Measurements from ENCODE around the gene ENTHD1.

ENTHD1 gene

DNA sequence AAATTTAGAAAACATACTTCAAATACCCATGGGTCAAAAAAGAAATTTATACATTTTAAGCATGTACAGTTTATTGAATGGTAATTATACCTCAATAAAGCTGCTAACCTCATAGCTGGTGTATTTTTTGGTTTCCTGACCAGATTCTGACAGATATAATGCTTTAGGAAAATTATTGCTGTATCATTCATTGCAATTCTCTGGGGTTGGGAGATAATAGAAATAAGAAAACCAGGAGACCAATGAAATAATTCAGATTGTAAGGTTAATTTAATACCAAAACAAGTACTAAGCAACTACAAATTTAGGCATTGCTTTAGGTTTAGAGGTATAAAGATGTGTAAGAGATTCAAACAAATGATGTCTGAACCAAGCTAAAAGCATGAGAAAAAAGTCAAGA is 120.1 kb downstream of the ENTHD1 start:
- H3K36me3 ChIP-seq (ENCODE audit: control insufficient read depth in 1 of 2, insufficient read depth in 2 of 2, low read length in 2 of 2) = no peaks in the 10 kb centered on the region
- no peaks in the 10 kb centered on the region for H3K27me3 ChIP-seq (ENCODE audit: low read depth, low read length)
- H3K4me3 ChIP-seq (ENCODE audit: low read depth in 1 of 2, low read length in 2 of 2) = no peak overlapping the region
- no peaks in the 10 kb centered on the region for H3K4me1 ChIP-seq (ENCODE audit: control insufficient read depth in 1 of 2, insufficient read depth in 2 of 2, low read length in 2 of 2)
- H3K27ac ChIP-seq (ENCODE audit: low read length) = no peak overlapping the region
- H3K9me3 ChIP-seq (ENCODE audit: control insufficient read depth in 1 of 2, low read length in 2 of 2) = peaks cover 0 to 2% of the 10 kb centered on the region in 2 donors

DNA sequence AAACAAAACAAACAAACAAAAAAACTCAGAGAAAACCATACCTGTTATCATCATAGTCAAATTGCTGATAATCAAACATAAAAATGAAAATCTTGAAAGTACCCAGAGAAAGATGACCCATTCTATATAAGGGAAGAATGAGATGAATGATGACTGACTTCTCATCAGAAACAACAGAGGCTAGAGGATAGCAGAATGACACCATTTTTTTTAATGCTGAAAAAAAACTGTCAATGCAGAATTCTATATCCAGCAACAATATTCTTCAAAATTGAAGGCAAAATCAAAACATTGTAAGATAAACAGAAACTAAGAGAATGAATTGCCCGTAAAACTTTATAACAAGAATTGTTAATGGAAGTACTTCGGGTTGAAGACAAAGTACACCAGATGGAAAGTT is 122.1 kb downstream of the ENTHD1 start:
- Histone ChIP-seq H3K36me3 (ENCODE audit: control insufficient read depth in 1 of 2, insufficient read depth in 2 of 2, low read length in 2 of 2) (no peaks in the 10 kb centered on the region), H3K27ac (ENCODE audit: low read length) (no peak overlapping the region)

DNA sequence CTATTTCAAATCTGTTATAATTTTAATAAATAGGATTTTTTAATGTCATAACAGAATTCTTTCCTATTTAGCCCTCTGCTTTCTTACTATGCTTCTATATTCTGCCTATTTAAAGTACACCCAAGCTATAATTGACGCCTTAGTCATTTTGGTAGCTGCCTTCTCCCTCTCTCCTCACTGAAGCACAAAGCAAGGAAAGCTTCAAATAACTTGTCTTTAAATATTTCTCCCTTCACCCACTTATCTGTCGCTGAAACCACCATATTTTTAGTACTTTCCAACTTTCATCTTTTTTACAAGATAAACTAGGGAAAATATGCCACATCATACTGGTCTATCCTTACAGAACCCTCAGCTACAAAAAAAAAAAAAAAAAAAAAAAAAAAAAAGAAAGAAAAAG is 127.9 kb downstream of the ENTHD1 start:
- Histone ChIP-seq H3K36me3 (ENCODE audit: control insufficient read depth in 1 of 2, insufficient read depth in 2 of 2, low read length in 2 of 2) (no peaks in the 10 kb centered on the region), H3K9me3 (ENCODE audit: control insufficient read depth in 1 of 2, low read length in 2 of 2) (no peaks in the 10 kb centered on the region)

More for the DNA sequence above, 122.1 kb downstream of the ENTHD1 start:
- Histone ChIP-seq H3K9me3 (ENCODE audit: control insufficient read depth in 1 of 2, low read length in 2 of 2) (peaks cover 0 to 2% of the 10 kb centered on the region in 2 donors), H3K27me3 (ENCODE audit: low read depth, low read length) (no peaks in the 10 kb centered on the region), H3K4me1 (ENCODE audit: control insufficient read depth in 1 of 2, insufficient read depth in 2 of 2, low read length in 2 of 2) (no peaks in the 10 kb centered on the region), H3K4me3 (ENCODE audit: low read depth in 1 of 2, low read length in 2 of 2) (no peak overlapping the region)

DNA sequence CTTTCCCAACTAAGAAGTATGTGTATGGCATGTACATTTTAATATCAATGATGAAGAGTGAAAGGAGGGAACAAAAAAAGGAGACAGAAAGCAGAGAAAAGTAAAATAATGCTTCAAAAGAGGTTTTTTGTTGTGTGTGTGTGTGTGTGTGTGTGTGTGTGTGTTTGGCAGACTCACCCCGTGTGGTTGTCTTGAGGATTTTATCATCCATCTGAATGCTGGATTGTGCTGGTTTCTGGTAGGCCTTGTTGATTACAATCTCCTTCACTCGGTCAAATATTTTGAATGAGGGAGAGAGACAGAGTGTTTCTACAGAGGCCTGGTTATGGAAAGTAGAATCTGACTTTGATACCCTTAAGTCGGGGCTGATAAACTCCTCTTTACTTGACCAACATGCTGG is 128.5 kb downstream of the ENTHD1 start:
- H3K4me3 ChIP-seq (ENCODE audit: low read depth in 1 of 2, low read length in 2 of 2) = no peak overlapping the region
- H3K36me3 ChIP-seq (ENCODE audit: control insufficient read depth in 1 of 2, insufficient read depth in 2 of 2, low read length in 2 of 2) = no peaks in the 10 kb centered on the region
- no peak overlapping the region for H3K27ac ChIP-seq (ENCODE audit: low read length)
- no peaks in the 10 kb centered on the region for H3K4me1 ChIP-seq (ENCODE audit: control insufficient read depth in 1 of 2, insufficient read depth in 2 of 2, low read length in 2 of 2)
- H3K9me3 ChIP-seq (ENCODE audit: control insufficient read depth in 1 of 2, low read length in 2 of 2) = no peaks in the 10 kb centered on the region
- H3K27me3 ChIP-seq (ENCODE audit: low read depth, low read length) = no peaks in the 10 kb centered on the region

More for the DNA sequence above, 127.9 kb downstream of the ENTHD1 start:
- no peak overlapping the region for H3K27ac ChIP-seq (ENCODE audit: low read length)
- no peaks in the 10 kb centered on the region for H3K4me1 ChIP-seq (ENCODE audit: control insufficient read depth in 1 of 2, insufficient read depth in 2 of 2, low read length in 2 of 2)
- no peak overlapping the region for H3K4me3 ChIP-seq (ENCODE audit: low read depth in 1 of 2, low read length in 2 of 2)
- no peaks in the 10 kb centered on the region for H3K27me3 ChIP-seq (ENCODE audit: low read depth, low read length)

DNA sequence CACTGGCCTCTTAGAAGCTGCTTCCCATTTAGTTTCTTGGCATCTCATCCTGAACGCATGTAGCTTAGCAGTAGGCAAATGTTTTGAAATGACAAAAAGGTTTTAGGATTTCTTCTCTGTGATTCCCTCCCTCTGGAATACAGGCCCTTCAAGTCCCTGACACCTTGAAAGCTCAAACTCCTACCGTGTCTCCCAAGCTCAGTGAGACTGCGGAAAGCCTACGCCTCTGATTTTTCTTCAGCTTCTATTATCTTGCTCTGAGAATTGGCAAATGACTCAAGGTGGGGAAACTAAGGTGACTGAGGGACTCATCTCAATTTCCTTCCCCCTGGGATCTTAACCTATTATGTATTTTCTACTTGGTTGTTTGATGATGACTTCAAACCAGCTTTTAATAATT is 130.3 kb downstream of the ENTHD1 start:
- H3K27me3 ChIP-seq (ENCODE audit: low read depth, low read length) = no peaks in the 10 kb centered on the region
- no peak overlapping the region for H3K27ac ChIP-seq (ENCODE audit: low read length)
- no peaks in the 10 kb centered on the region for H3K36me3 ChIP-seq (ENCODE audit: control insufficient read depth in 1 of 2, insufficient read depth in 2 of 2, low read length in 2 of 2)
- H3K4me3 ChIP-seq (ENCODE audit: low read depth in 1 of 2, low read length in 2 of 2) = no peak overlapping the region
- H3K4me1 ChIP-seq (ENCODE audit: control insufficient read depth in 1 of 2, insufficient read depth in 2 of 2, low read length in 2 of 2) = no peaks in the 10 kb centered on the region
- H3K9me3 ChIP-seq (ENCODE audit: control insufficient read depth in 1 of 2, low read length in 2 of 2) = no peaks in the 10 kb centered on the region

DNA sequence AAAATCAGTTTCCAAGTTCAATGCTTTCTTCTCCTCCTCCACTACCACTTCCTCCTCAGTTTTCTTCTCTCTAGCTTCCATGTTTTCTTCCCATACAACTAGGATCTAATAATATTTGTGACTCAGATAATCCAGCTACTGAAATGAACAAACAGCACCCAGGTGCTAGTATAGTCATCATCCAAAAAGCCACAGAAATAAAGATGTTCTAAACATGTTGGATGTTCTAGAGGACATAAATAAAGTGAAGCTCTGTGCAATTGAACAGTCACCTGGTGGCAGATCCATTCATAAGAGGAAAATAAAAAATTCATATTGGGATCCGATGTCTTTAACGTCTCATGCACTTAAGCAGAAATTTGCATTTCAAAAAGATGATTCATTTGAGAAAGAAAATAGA is 142.8 kb downstream of the ENTHD1 start:
- peaks cover 8% of the 10 kb centered on the region for H3K27me3 ChIP-seq (ENCODE audit: low read depth, low read length)

GRCh38 chr22:39748877-39749276 is 144.7 kb downstream of the ENTHD1 start:
- no peaks in the 10 kb centered on the region for H3K36me3 ChIP-seq (ENCODE audit: control insufficient read depth in 1 of 2, insufficient read depth in 2 of 2, low read length in 2 of 2)
- no peaks in the 10 kb centered on the region for H3K27me3 ChIP-seq (ENCODE audit: low read depth, low read length)
- H3K9me3 ChIP-seq (ENCODE audit: control insufficient read depth in 1 of 2, low read length in 2 of 2) = no peaks in the 10 kb centered on the region
- no peaks in the 10 kb centered on the region for H3K4me1 ChIP-seq (ENCODE audit: control insufficient read depth in 1 of 2, insufficient read depth in 2 of 2, low read length in 2 of 2)
- H3K4me3 ChIP-seq (ENCODE audit: low read depth in 1 of 2, low read length in 2 of 2) = no peak overlapping the region
- H3K27ac ChIP-seq (ENCODE audit: low read length) = no peak overlapping the region

More for the DNA sequence above, 142.8 kb downstream of the ENTHD1 start:
- Histone ChIP-seq H3K36me3 (ENCODE audit: control insufficient read depth in 1 of 2, insufficient read depth in 2 of 2, low read length in 2 of 2) (no peaks in the 10 kb centered on the region), H3K4me1 (ENCODE audit: control insufficient read depth in 1 of 2, insufficient read depth in 2 of 2, low read length in 2 of 2) (no peaks in the 10 kb centered on the region), H3K9me3 (ENCODE audit: control insufficient read depth in 1 of 2, low read length in 2 of 2) (no peaks in the 10 kb centered on the region), H3K27ac (ENCODE audit: low read length) (no peak overlapping the region), H3K4me3 (ENCODE audit: low read depth in 1 of 2, low read length in 2 of 2) (no peak overlapping the region)

DNA sequence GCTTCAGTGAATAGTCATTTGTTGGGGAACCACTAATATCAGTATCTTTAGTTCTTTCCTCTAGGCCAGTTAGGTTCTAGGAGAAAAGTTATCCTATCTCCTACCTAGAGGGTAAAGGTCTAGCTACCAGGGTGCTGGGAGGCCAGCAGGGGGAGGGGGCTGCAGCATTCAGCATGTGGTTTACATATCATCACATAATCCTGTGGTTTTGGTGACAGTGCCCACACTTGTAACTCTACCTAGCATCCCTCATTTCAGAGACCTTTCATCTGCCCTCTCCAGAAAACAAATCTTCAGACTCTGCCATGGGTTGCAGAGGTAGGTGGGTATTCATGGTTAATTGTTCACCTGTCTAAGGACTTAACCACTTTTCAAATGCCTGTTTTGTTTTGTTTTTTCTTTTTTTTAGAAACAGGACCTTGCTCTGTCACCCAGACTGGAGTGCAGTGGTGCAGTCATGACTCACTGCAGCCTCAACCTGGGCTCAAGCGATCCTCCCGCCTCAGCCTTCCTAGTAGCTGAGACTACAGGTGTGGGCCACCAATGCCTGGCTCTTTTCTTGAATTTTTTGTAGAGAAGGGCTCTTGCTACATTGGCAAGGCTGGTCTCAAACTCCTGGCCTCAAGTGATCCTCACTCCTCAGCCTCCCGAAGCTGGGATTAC is 146.8 kb downstream of the ENTHD1 start:
- no peaks in the 10 kb centered on the region for H3K9me3 ChIP-seq (ENCODE audit: control insufficient read depth in 1 of 2, low read length in 2 of 2)
- no peaks in the 10 kb centered on the region for H3K4me1 ChIP-seq (ENCODE audit: control insufficient read depth in 1 of 2, insufficient read depth in 2 of 2, low read length in 2 of 2)
- H3K27me3 ChIP-seq (ENCODE audit: low read depth, low read length) = no peaks in the 10 kb centered on the region
- H3K27ac ChIP-seq (ENCODE audit: low read length) = no peak overlapping the region
- H3K4me3 ChIP-seq (ENCODE audit: low read depth in 1 of 2, low read length in 2 of 2) = no peak overlapping the region
- H3K36me3 ChIP-seq (ENCODE audit: control insufficient read depth in 1 of 2, insufficient read depth in 2 of 2, low read length in 2 of 2) = no peaks in the 10 kb centered on the region

GRCh38 chr22:39745789-39746188 is 147.8 kb downstream of the ENTHD1 start:
- H3K36me3 ChIP-seq (ENCODE audit: control insufficient read depth in 1 of 2, insufficient read depth in 2 of 2, low read length in 2 of 2) = no peaks in the 10 kb centered on the region
- H3K27ac ChIP-seq (ENCODE audit: low read length) = no peak overlapping the region
- no peaks in the 10 kb centered on the region for H3K4me1 ChIP-seq (ENCODE audit: control insufficient read depth in 1 of 2, insufficient read depth in 2 of 2, low read length in 2 of 2)
- H3K9me3 ChIP-seq (ENCODE audit: control insufficient read depth in 1 of 2, low read length in 2 of 2) = no peaks in the 10 kb centered on the region
- no peak overlapping the region for H3K4me3 ChIP-seq (ENCODE audit: low read depth in 1 of 2, low read length in 2 of 2)
- H3K27me3 ChIP-seq (ENCODE audit: low read depth, low read length) = no peaks in the 10 kb centered on the region

GRCh38 chr22:39744353-39744752 is 149.2 kb downstream of the ENTHD1 start:
- H3K27me3 ChIP-seq (ENCODE audit: low read depth, low read length) = no peaks in the 10 kb centered on the region

GRCh38 chr22:39743935-39744334 is 149.6 kb downstream of the ENTHD1 start:
- Histone ChIP-seq H3K9me3 (ENCODE audit: control insufficient read depth in 1 of 2, low read length in 2 of 2) (peaks cover 0 to 4% of the 10 kb centered on the region in 2 donors), H3K27ac (ENCODE audit: low read length) (no peak overlapping the region), H3K4me1 (ENCODE audit: control insufficient read depth in 1 of 2, insufficient read depth in 2 of 2, low read length in 2 of 2) (no peaks in the 10 kb centered on the region), H3K27me3 (ENCODE audit: low read depth, low read length) (no peaks in the 10 kb centered on the region), H3K36me3 (ENCODE audit: control insufficient read depth in 1 of 2, insufficient read depth in 2 of 2, low read length in 2 of 2) (no peaks in the 10 kb centered on the region), H3K4me3 (ENCODE audit: low read depth in 1 of 2, low read length in 2 of 2) (no peak overlapping the region)

More at GRCh38 chr22:39744353-39744752, 149.2 kb downstream of the ENTHD1 start:
- Histone ChIP-seq H3K9me3 (ENCODE audit: control insufficient read depth in 1 of 2, low read length in 2 of 2) (peaks cover 0 to 4% of the 10 kb centered on the region in 2 donors), H3K4me1 (ENCODE audit: control insufficient read depth in 1 of 2, insufficient read depth in 2 of 2, low read length in 2 of 2) (no peaks in the 10 kb centered on the region), H3K36me3 (ENCODE audit: control insufficient read depth in 1 of 2, insufficient read depth in 2 of 2, low read length in 2 of 2) (no peaks in the 10 kb centered on the region), H3K4me3 (ENCODE audit: low read depth in 1 of 2, low read length in 2 of 2) (no peak overlapping the region), H3K27ac (ENCODE audit: low read length) (no peak overlapping the region)

Data from muscle layer of duodenum (tissue), 2 donors.